ENCODE results near the gene WNK2.
"Not testable (repeated sequence)": the region's sequence is repeated elsewhere in the genome, so short reads cannot be mapped to it uniquely, and the experiment has no call there.

WNK2 gene

DNA sequence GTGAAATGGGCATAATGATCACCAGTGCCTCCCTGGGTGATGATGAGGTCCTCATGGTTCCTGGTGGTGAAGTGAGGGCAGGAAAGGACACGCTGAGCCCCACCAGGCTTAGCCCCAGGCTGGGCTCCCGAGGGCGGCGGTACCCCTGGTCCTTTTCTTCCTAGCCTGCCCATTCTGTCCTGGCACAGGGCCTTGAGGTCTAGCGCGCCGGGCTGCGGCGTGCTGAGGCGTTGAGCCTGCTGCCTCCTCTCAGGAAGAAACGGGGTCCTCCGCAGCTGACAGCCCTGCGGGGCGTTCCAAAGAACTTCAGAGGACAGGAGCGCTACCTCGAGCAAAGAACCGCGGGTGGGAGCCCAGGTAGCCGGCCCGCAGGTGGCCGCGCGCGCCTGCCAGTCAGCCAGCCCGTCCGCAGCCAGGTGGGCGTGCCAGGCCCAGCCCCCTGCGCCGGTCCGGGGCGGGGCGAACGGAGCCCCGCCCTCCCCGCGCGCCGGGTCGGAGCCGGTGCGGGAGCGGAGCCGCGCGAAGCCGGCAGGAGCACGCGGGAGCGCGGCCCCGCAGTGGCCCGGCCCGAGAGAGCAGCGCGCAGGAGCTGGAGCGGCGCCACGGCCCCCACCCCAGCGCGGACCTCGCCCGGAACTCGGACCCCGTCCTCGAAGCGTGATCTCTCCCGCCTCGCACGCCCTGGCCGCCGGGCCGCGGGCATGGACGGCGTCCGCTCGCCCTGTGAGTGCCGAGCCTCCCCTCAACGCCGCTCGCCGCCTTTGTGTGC is at the start of gene WNK2:
Gene WNK2 (plus strand): TSS at position 477 of the 769 bp plus-strand sequence. CDS start 791 bp downstream, outside the sequence.
- DNase-seq = peak; percentile 43

DNA sequence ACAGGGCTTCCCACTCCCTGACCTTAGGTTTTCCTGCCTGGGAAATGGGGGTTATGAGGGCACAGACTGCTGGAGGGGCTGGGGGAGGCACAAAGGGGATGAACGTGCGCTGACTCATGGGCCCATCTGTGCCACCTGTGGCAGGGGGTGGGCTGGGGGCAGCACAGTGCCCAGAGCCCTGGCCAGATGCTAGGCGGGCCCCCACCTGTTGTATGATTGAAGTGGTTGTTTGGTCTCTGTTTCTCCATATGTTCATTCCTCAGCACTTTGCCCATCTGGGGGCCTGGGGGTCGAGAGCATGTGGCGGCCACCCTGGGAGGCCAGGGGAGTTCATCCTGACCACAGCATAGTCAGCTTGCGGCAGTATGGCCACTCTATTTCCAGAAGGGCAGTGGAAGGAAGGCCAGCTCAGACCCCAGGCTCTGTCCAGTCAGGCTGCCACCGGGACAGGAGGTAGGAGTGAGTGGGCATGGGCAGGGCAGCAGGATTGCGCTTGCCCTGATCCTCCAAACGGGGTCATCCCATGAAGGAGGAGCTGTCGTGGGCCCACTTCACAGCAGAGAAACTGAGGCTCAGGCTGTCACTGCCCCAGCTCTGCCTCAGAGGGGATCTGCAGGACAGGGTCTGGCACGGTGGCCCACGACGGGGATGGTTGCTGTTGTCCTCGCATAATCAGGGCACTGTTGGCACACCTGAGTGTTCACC is 49.0 kb upstream of the WNK2 start:
- DNase-seq = no peak

DNA sequence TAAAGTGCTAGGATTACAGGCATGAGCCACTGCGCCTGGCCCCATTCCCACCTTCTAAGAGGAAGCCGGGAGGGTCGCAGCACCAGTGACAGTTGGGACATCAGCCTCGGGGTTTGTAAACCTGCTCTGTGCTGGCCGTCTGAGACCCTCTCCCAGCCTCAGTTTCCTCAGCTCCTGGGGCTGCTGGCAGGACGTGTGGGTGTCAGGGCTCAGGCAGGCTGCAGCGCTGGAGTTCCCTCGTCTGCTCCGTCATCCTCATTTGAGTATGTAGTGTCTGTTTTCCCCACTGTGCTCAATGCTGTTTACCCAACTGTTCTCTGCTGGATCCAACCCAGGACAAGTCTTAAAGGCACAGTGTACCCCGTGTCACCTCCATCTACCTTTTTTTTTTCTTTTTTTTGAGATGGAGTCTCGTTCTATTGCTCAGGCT is 47.9 kb upstream of the WNK2 start:
- peak; percentile 62 for DNase-seq

DNA sequence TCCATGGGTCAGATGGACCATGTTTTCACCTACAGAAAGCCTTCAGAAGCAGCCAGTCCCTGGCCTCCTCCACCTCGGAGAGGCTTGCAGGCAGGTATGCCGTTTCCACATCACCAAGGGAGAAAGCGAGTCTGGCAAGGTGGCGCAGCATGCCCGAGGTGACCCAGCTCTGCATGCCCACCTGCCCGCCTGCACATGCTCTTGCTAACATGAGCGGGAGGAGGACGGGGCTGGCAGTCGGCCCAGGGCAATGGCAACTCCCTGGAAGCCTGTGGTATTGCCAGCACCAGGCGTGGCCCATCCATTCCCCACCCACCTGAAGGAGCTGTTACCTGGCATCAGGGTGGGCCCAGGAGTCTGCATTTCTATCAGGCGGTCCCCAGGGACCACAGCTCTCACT is 46.6 kb upstream of the WNK2 start:
- DNase-seq = no peak

DNA sequence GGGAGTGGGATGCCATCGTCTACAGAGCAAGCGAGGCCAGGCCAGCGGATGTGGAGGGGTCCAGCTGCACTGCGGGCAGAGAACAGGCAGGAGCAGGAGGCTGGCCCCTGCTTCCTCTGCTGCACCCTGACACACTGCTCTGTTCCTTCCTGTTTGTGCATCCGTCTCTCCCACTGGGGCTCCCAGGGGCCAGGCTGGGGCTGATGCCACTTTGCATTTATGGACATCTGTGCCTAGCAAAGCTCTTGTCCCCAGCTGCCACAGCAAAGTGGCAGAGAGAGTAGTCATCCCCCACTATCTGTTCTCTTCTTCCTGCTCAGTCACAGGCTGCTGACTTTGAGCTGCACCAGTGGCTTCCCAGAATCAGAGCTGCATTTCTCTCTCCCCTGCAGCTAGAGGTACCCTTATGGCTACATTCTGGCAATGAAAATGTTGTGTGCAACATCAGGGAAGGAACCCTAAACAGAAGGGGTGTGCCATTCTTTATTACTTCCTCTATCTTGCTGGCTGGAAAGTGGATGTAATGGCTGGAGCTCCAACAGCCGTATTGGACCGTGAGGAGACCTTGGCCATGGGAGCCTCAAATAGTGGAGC is 45.7 kb upstream of the WNK2 start:
- peak; percentile 12 for DNase-seq

DNA sequence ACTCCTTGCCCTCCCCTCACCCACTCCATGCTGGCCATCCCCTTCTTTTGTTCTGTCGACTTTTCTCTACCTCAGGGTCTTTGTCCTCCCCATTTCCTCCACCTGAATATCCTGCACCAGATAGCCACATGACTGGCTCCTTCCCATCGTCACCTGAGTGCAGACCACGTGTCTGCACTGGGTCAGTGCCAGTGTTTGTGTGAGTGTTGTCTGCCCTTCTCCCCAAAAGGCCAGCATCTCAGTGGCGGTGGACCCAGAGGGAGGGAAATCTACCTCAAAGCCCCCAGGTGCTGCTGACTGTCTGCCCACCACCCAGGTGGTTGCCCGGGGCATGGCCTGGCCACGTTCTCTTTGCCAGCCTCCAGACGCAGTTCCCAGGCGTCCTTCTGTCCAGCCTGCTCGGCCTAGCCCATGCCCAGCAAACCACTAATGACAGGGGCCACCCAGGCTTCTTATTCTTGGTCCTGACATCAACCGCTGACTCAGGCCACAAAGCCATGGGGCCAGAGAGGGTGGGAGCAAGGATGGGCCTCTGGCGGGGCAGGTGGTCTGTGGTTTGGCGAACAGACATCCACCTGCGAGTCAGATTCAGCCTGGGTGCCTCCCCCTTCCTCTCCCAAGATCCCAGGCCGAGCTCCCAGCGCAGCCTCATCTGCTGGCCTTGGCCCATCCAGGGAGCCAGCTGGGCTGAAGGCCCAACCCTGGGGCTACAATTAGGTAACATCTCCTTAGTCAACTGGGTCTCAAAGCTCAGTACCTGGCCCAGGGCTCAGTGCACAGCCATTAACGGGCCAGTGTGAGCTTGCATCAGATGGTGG is 44.4 kb upstream of the WNK2 start:
- no peak for DNase-seq

DNA sequence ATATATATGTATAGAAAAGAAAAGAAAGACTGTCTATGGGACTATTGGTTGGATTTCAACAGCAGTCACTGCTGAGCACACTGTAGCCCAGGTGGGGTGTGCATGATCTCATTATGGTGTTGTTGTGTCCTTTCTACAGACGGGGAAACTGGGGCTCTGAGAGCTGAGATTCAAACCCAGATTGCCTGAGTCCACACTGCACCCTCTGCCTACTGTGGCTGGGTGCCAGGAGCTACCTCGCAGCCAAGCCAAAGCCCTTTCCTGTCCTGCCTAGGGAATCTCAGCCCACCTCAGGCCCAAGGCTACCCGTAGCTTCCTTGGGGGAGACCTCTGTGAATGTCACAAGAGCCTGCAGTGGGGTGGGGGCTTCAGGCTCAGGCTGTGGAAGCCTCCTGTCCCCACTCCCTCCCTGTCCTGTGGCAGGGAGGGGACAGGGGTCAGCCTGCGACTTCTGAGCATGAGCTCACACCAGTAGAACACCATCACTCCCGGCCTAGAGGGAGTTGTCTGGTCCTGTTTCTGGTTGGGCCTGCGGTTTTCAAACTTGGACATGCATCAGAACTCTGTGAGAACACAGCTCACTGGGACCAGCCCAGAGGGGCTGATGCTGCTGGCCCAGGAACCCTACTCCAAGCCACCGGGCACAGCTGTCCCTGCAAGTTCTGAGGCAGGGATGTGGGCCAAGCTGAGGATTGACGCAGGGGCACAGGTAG is 42.0 kb upstream of the WNK2 start:
- no peak for DNase-seq

DNA sequence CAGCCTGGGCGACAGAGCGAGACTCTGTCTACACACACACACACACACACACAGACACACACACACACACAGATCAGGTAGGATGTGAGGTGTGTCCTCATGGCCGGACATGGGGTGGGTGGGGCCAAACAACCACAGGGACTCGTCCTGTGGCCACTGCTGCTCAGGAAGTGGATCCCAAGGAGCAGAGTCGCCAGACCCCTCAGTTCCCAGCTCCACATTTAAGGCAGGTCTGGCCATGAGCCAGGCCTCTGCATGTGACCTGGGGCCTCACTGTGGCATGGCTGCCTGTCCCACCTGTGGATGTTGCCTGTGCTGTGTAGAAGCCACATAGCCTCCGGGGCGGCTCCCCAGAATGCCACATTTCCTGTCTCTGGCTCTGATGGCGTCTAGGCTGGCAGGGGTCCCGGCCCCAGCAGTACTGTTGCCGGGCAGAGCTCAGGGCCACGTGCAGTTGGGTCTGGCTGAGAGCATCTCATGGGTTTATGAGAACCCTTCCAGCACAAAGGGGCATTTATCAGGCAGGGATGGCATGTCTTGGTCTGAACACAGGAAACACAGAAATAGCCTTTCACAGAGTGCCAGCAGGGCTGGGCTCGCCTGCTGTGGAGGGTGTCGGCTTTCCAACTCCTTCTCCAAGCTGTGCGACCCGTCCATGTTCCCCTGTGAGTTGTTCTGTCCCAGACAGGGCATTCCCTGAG is 40.0 kb upstream of the WNK2 start:
- DNase-seq = peak; percentile 16

DNA sequence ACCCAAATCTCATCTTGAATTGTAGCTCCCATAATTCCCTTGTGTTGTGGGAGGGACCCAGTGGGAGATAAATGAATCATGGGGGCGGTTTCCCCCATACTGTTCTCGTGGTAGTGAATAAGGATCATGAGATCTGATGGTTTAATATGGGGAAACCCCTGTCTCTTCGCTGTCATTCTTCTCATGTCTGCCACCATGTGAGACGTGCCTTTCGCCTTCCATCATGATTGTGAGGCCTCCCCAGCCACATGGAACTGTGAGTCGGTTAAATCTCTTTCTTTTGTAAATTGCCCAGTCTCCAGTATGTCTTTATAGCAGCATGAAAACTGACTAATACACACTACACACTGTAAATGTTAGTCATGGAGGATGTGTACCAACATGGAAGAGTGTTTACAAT is 37.2 kb upstream of the WNK2 start:
- DNase-seq = not testable (repeated sequence)

DNA sequence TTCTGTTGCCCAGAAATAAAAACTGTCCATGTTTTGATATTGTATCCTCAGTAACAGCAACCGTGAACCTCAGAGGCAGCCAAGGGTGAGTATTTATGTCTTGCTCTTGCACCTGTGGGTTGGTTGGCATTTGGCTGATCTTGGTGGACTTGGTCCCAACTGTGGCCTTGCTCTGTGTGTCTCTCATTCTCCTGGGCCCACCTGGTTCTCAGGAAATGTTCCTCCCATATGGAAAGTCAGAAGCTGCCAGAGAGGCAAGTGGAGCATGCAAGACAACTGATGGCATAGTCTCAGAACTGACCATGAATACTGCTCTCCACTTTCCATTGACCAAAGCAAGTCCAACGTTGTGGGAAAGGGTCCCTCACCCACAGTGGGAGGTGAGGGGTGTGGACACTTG is 36.3 kb upstream of the WNK2 start:
- DNase-seq = no peak

DNA sequence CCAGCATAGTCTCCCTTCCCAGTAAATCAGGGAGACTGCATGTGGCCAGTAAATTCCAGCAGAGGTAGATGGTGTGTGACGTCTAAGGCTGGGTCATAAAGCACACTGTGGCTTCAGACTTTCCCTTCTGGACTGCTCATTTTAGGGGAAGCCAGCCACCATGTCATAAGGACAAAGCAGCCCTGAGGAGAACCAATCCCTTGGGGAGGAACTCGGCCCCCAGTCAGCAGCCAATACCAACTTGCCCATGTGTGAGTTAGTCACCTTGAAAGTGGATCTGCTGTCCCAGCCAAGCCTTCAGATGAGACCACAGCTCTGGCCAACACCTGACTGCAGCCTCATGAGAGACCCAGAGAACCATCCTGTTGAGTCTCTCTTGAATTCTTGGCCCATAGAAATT is 35.2 kb upstream of the WNK2 start:
- no peak for DNase-seq

DNA sequence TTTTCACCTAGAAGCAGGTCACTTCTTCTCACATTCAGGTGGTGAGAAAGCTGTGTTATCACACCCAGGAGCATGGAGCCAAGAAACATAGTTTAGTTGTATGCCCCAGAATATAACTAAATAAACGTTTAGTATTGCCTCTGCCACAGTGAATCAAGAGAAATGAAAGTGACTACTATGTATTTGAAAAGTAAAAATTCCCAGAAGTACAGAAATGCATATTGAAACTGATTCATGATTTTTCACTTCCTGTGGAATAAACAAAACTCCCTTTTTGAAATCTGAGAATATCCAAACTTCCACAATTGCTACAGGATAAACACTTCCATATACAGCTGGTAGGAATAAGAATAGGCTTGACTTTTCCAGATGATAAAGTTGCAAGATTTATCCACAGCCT is 34.6 kb upstream of the WNK2 start:
- no peak for DNase-seq

DNA sequence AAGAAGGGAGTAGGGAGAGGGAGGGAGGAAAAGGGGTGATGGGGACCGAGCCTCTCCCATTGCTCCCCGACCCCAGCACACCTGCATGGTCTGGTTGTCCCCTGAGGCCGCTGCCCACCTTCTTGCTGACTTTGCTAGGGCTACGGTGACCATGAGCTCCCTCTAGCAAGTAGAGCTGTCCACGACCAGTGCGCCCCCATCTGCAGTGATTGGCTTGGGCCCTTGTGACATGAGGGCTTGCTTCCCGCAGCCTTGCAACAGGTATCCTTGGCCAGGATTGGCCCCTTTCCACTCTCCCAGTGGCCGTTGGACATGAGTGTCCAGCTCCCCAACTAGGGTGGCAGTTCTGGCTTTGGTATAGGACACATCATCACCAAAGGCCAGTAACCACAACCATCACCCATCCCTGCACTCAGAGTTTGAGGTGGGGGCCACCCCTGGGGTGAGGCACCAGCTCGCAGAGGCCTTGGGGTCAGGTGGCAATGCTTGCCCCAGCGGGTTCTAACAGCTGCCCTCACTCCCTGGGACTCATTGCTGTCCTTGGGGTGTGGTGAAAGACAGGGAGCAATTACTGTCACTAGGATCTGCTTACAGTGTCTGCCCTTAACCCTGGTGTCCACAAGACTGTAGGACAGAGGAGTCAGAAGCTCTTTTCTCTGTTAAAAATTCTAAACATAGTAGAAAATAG is 32.7 kb upstream of the WNK2 start:
- DNase-seq = no peak

DNA sequence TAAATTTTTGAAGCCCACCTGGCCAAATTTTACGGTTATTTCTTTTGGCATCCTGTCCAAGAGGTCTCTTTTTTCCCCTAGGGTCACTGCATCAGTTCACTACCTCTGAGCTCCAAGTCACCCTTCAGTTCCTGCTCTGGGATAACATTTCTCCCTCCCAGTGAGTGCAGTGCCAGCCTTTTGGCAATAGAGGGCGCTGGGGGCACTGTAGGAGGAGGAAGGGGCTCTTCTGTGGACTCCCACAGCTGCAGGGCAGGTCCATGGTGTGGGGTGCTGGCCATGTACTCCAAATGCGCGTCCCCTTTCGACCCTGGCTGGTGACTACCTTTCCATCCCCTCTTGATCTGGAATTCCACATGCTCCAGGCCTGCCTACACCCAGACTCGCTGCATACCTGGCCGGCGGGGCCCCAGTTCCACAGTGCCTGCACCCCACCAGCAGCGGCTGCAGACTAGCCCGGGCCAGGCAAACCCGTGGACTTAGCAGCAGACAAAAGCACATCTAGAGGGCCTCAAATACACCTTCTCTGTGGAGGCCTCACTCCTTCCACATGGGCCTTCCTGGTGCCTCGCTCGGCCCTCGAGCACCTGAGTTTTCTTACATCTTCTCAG is 29.5 kb upstream of the WNK2 start:
- DNase-seq = no peak

DNA sequence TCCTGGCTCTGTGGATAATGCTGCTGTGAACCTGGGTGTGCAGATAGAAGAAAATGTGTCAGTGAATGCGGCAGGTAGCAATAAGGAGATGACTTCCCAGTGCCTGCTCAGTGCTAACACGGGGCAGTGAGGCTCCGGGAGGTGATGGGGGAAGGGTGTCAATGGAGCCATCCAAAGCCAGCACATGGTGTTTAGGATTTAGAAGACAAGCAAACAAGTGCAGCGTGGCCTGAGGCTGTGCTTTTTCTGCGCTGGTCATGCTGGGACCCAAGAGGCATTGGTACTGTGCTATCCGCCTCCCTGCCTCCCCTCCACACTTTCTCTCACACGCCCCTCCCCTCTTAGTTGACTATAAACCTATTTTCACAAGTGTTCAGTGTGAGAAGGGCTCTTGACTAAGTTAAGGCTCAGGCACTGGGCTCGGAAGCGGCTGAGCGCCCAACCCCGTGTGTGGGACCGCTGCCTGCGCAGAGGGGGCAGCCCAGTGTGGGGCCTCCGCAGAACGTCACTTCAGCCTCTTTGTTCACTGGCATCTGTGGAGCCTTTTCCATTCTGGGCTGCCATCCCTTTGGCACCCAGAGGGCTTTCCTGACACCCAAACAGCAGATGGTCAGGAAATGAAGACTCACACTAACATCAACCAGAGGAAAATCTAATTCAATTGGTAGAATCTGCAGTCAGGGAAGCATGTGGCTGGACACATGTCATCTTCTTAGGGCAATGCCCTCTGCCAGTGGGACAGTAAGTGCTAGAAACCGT is 28.0 kb upstream of the WNK2 start:
- peak; percentile 80 for DNase-seq

DNA sequence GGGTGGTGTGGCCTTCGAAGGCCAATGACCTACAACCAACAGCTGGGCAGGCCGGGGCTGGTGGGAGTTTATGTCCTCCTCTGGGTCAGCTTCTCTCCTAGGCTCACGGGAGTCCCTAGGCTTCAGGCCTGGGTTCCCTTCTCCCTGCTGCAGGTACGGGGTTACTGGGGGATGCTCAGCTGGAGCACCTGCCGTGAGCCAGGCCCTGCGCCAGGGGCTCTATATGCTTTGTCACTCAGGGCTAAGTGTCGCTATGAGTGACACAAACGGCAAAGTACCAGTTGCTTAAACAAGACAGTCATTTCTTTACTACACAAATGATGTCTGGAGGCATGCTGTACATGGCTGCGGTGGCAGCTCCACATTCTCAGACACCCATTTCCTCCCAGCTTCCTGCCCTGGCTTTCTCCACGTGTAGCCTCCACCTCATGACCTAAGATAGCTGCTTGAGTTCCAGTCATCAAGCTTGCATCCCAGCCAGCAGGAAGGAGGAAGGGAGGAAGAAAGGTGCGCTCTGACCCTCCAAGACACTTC is 27.4 kb upstream of the WNK2 start:
- no peak for DNase-seq

DNA sequence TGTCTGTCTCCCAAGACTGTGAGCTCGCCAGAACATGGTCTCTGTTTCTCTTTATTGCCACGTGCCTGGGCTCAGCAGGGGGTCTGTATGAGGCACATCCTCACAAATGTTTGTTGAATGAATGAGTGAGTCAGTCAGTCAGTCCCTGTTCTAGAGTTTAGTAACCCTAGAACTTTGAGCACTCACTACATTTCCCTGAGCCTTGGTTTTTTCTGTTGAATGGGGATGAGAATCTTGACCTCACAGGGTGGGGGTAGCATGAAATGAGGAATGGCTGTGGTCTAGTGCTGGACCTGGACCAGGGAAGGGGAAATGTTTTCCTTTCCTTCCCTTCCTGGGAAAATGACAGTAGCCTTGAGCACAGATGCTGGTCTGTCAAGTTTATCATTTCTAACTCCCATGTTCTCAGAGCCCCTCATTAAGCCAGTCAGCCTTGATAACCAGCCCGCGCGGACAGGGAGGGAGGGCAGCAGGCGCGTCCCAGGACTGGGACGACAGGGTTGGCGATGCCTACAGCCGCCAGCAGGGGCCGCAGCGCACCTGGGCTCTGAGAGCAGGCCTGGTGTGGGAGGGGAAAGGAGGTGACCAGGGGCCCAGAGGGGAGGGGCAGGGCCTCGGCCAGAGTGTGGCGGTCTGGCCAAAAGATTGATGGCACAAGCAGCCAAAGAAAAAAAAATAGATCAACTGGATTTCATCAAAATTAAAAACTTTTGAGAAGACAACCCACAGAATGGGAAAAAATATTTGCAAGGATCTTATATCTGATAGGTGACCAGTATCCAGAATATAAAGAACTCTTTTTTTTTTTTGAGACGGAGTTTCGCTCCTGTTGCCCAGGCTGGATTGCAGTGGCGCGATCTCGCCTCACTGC is 24.1 kb upstream of the WNK2 start:
- DNase-seq = peak; percentile 40

DNA sequence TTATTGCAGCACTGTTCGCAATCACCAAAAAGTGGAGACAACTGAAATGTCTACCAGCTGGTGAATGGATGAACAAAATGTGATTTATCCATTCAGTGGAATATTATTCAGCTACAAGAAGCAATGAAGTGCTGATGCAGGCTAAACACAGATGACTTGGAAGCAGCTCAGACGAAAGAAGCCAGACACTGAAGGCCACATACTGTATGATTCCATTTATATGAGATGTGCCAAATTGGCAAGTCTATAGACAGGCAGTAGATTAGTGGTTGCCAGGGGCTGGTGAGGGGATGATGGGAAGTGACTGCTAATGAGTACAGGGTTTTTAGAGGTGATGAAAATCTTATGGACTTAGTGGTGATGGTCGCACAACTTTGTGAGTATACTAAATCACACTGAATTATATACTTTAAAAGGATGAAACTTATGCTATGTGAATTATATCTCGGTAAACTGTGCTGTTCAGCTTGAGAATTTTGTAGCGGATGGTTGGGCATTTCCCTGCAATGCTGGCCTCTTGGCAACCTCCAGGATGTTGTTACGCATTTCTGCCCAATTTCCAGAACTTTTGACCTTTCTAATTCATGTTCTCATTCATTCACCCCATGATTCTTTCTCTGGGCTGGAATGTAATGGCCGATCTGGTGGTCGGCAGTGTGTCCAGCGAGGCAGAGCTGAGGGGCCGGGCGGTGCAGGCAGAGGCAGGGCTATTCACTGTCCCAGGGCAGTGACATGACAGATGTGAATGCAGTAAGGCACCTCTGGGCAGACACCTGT is 22.0 kb upstream of the WNK2 start:
- no peak for DNase-seq

Measured in NCI-H2171 treated with DMSO at 0.1 percent for 48 hours (cell line).